ENCODE data around the gene AMPD2.

GRCh38 chr1:109664671-109665070 lies 45.0 kb downstream of the AMPD2 start:
- TF ChIP-seq CTCF (IDR thresholded peaks at IDR 0.05; ENCODE audit: low read depth, low read length, missing input control) (no peak), JUND (IDR thresholded peaks at IDR 0.05) (no peak), YY1 (IDR thresholded peaks at IDR 0.05) (no peak)

All from liver (tissue), 3 donors.